MCF 10A (cell line): ENCODE data around the gene BAG1. TPM values are rescaled to one million over a fixed set of nuclear protein-coding genes. Genes with fewer than 3 reads are reported as not detected.

ENCODE experiments used
- BruUV-seq: library from RNA; stranded (reverse); fragments of 400-500 nt; replicated peaks from 2 replicates; lab custom pipeline; 2021; lab: Mats Ljungman, UMichigan
- CTCF ChIA-PET: fragments of 300-600 bp; sonication (Branson Sonifier 250); formaldehyde crosslinking; extraction: SDS; loops from one replicate; lab custom pipeline; 2021; ENCODE audit warnings: antibody characterized with exemption, inconsistent platforms; lab: Yijun Ruan, JAX
- POLR2A ChIA-PET: fragments of 300-600, 350-650 bp; sonication (Branson Sonifier 250); formaldehyde crosslinking; extraction: SDS; loops from one replicate; lab custom pipeline; 2020; ENCODE audit warnings: antibody characterized with exemption, inconsistent platforms; lab: Yijun Ruan, JAX
- DNase-seq: peaks from one replicate; pipeline ENCODE4 v3.0.0-alpha.2; 2018; ENCODE audit not compliant: unreplicated experiment
- H3K27ac Mint-ChIP-seq: one replicate; pipeline ENCODE4 v1.8.0; 2022; ENCODE audit warnings: mild to moderate bottlenecking, low read depth, mixed read lengths; ENCODE audit not compliant: unreplicated experiment
- H3K27me3 Mint-ChIP-seq: one replicate; pipeline ENCODE4 v1.8.0; 2022; ENCODE audit warnings: mixed read lengths; ENCODE audit not compliant: insufficient read depth, unreplicated experiment
- H3K36me3 Mint-ChIP-seq: one replicate; pipeline ENCODE4 v1.8.0; 2022; ENCODE audit warnings: mild to moderate bottlenecking, moderate library complexity, mixed read lengths; ENCODE audit not compliant: insufficient read depth, unreplicated experiment
- H3K4me1 Mint-ChIP-seq: one replicate; pipeline ENCODE4 v1.8.0; 2022; ENCODE audit warnings: mixed read lengths; ENCODE audit not compliant: insufficient read depth, unreplicated experiment
- H3K4me3 Mint-ChIP-seq: one replicate; pipeline ENCODE4 v1.8.0; 2022; ENCODE audit warnings: mild to moderate bottlenecking, moderate library complexity, mixed read lengths; ENCODE audit not compliant: unreplicated experiment
- H3K9me3 Mint-ChIP-seq: one replicate; pipeline ENCODE4 v1.8.0; 2022; ENCODE audit warnings: mixed read lengths; ENCODE audit not compliant: unreplicated experiment
- intact Hi-C: fragments of 100-400 bp; cut with micrococcal nuclease; formaldehyde crosslinking; loops from 2 replicates; pipeline ENCODE4 v1.14.1; 2022
- total RNA-seq: library from RNA; stranded (reverse); gene quantifications from 2 replicates; pipeline ENCODE4 v1.2.3, GENCODE V29; 2022
- TF ChIP-seq, protein P1 (sequence below): fragments of 200-600 bp; IDR thresholded peaks from one replicate; pipeline ENCODE4 v1.8.0; 2022; ENCODE audit warnings: antibody characterized with exemption, mild to moderate bottlenecking; ENCODE audit not compliant: unreplicated experiment

Gene BAG1
- total RNA-seq, 1 experiment from 2014 or later = 91.8 TPM

DNA sequence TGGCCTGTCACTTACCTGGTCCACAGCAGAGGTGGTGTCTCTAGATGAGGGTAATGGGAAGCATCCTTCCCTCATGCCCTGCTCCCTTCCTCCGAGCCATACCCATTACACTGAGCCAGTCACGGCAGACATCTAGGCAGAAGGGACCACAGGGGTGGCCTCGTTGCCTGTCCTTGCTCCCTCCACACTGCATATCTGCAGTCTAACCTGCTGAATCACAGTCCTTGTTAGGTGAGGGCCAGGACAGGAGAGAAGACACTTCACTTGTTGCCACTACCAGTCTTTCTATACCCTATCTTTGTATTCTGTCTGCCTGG, 43.0 kb downstream of the BAG1 start:
- peaks cover 11% of the 10 kb centered on the region for H3K4me1 Mint-ChIP-seq
- TF ChIP-seq, protein P1, sequence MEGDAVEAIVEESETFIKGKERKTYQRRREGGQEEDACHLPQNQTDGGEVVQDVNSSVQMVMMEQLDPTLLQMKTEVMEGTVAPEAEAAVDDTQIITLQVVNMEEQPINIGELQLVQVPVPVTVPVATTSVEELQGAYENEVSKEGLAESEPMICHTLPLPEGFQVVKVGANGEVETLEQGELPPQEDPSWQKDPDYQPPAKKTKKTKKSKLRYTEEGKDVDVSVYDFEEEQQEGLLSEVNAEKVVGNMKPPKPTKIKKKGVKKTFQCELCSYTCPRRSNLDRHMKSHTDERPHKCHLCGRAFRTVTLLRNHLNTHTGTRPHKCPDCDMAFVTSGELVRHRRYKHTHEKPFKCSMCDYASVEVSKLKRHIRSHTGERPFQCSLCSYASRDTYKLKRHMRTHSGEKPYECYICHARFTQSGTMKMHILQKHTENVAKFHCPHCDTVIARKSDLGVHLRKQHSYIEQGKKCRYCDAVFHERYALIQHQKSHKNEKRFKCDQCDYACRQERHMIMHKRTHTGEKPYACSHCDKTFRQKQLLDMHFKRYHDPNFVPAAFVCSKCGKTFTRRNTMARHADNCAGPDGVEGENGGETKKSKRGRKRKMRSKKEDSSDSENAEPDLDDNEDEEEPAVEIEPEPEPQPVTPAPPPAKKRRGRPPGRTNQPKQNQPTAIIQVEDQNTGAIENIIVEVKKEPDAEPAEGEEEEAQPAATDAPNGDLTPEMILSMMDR = no peak
- no peak overlapping the region for H3K4me3 Mint-ChIP-seq
- no peaks in the 10 kb centered on the region for H3K36me3 Mint-ChIP-seq
- BruUV-seq = no TSS peak
- H3K9me3 Mint-ChIP-seq = no peaks in the 10 kb centered on the region
- no peak for DNase-seq
- CTCF ChIA-PET = interaction anchor here (0.7 kb wide), 1 partner anchor 71 kb away, joined by 4 read pairs; no protein-coding TSS in a partner anchor
- intact Hi-C loops = loop anchor here (10.0 kb wide), 1 partner anchor 637 kb away; no protein-coding TSS in a partner anchor
- H3K27me3 Mint-ChIP-seq = no peaks in the 10 kb centered on the region
- POLR2A ChIA-PET = no interaction called here
- no peak overlapping the region for H3K27ac Mint-ChIP-seq

DNA sequence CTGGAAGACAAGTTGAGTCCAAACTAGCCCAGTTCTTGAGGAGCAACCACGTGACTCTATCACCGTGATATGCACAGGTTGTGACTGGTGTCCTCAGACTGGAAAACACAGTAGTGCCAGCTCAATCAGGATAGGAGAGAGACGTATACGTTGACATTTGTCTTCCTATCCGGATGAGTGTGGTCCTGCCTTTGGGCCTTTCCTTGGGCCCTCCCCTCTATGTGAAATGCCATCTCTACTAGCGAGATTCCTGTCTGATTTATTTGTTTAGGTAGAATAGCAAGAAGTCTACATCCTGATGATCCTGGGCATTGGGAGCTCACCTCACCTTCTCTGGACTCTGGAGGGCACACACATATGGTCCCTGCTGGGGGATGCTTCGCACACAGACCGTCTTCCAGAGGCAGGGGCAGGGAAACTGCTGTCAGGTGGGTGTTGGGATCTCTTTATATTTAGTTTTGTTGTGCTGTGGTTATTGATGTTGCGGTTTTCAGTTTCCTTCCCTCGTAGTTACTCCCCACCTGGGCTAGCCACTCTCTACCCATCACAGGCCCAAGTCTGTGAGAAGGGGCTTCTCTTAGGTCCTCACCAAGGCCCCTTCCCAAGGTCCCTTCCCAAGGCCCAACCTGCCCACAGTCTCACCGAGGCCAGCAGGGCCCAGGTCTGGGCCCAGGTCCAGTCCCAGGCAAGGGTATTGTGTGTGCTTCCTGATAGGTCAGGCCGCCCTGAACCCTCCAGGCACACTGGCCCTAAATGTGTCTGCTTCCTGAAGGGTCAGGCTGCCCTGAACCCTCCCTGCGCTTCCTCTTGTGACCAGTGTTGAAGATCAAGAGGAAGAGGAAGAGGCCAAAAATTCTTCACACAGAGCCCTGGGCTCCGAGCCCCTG, 43.6 kb downstream of the BAG1 start:
- intact Hi-C loops = loop anchor here (10.0 kb wide), 1 partner anchor 636 kb away; no protein-coding TSS in a partner anchor

DNA sequence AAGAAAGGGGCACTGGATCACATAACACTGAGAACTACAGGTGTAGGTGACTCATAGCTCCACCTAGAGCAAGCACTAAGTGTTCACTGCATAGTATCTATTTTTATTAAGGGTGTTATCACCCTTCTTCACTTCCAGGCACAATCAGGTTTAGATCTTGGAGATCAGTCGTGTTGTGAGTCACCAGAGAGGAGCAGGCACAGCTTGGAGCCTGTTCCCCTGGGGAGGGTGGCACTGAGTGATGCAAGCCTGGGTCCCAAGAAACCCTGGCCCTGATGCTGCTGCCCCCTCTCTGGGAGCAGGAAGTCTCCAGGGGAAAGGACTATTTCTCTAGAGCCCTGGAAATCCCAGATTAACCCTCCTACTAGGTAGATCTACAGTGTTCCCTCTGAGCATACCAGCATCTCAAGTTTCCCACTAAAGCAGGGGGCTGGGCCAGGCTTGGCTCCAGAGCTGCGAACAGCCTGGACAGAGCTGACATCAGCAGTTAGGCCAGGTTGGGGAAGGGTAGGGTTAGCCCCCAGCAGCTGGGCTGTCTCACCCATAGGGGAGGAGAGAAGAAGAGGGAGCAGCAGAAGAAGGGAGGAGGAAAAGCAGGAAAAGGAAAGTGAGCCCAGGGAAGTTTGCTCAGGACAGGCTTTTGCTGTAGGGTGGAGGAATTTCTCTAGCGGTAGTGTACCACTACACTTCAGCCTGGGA, 52.7 kb downstream of the BAG1 start:
- DNase-seq = peak; percentile 44
- Mint-ChIP-seq H3K27me3 (no peaks in the 10 kb centered on the region), H3K36me3 (no peaks in the 10 kb centered on the region), H3K4me1 (peaks cover 20% of the 10 kb centered on the region), H3K9me3 (no peaks in the 10 kb centered on the region), H3K27ac (peak overlapping the region; percentile 56), H3K4me3 (no peak overlapping the region)
- POLR2A ChIA-PET = interaction anchor here (0.5 to 1.6 kb wide), 11 partner anchors 17 to 217 kb away, joined by 3 to 8 read pairs (median 4); partner anchors contain the start of gene B4GALT1
- TF ChIP-seq, protein P1 = no peak
- CTCF ChIA-PET = interaction anchor here (0.5 to 1.8 kb wide), 16 partner anchors 9 to 477 kb away, joined by 3 to 6 read pairs (median 3); no protein-coding TSS in a partner anchor
- intact Hi-C loops = no loop called here
- BruUV-seq = no TSS peak

More for the DNA sequence above, 43.6 kb downstream of the BAG1 start:
- Mint-ChIP-seq H3K36me3 (no peaks in the 10 kb centered on the region), H3K27me3 (no peaks in the 10 kb centered on the region), H3K4me3 (no peak overlapping the region), H3K4me1 (peaks cover 9% of the 10 kb centered on the region), H3K27ac (no peak overlapping the region), H3K9me3 (no peaks in the 10 kb centered on the region)
- DNase-seq = no peak
- ChIA-PET POLR2A (no interaction called here), CTCF (interaction anchor here (1.0 to 1.1 kb wide), 2 partner anchors 9 to 141 kb away, joined by 3 to 6 read pairs; no protein-coding TSS in a partner anchor)
- no TSS peak for BruUV-seq
- TF ChIP-seq, protein P1 = no peak
